ENCODE results near the gene GNB1.

Gene GNB1

DNA sequence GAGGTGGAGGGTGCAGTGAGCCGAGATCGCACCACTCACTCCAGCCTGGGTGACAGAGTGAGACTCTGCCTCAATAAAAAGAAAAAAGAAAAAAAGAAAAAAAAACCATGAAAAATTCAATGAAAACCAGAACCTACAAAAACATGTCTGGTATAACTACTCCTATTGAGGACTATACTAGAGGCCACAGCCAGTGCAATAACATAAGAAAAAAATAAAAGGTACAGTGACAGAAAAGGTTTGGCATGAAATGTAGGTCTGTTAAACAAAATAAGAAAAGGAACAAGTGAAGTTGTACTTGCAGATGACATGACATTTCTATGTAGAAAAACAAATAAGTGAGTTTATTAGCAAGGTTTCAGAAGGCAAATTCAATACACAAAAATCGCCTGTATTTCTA lies 120.8 kb downstream of the GNB1 start:
- TF ChIP-seq, protein P1, sequence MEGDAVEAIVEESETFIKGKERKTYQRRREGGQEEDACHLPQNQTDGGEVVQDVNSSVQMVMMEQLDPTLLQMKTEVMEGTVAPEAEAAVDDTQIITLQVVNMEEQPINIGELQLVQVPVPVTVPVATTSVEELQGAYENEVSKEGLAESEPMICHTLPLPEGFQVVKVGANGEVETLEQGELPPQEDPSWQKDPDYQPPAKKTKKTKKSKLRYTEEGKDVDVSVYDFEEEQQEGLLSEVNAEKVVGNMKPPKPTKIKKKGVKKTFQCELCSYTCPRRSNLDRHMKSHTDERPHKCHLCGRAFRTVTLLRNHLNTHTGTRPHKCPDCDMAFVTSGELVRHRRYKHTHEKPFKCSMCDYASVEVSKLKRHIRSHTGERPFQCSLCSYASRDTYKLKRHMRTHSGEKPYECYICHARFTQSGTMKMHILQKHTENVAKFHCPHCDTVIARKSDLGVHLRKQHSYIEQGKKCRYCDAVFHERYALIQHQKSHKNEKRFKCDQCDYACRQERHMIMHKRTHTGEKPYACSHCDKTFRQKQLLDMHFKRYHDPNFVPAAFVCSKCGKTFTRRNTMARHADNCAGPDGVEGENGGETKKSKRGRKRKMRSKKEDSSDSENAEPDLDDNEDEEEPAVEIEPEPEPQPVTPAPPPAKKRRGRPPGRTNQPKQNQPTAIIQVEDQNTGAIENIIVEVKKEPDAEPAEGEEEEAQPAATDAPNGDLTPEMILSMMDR (IDR thresholded peaks at IDR 0.05; ENCODE audit: insufficient read depth, missing control alignments) = no peak
- DNase-seq (ENCODE audit: insufficient read length, low spot score) = no peak
- no peak for FAIRE-seq

- no peak for FAIRE-seq
- TF ChIP-seq, protein P1 (IDR thresholded peaks at IDR 0.05; ENCODE audit: insufficient read depth, missing control alignments) = no peak
- DNase-seq (ENCODE audit: insufficient read length, low spot score) = no peak
Measured at GRCh38 chr1:1768249-1768992, 122.5 kb downstream of the GNB1 start.

DNA sequence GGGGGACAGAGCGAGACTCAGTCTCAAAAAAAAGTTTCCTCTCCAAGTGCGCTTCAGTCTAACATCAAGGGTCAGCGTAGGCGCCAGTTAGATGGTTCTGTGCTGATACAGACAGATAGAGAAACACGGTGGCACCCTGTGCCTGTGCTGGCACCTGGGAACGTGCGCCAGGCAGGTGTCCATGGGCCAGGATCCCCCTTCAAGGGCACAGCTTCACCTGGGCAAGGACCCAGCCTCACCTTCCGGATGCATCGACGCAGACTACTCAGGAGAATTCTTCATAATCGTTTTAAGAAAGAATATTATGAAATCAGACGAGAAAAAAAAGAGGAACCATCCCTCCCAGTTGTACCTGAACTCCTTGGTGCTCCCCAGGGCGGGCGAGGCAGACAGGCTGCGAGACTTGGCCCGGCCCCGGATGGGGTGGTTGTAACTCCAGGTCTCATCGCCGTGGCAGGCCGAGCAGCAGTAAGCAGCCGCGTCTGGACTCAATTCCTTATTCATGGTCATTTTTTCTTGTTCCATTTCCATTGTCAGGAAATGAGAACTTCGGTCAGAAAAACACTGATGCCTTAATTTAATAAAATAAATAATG lies 125.9 kb downstream of the GNB1 start:
- DNase-seq (ENCODE audit: insufficient read length, low spot score) (no peak), FAIRE-seq (no peak)

GRCh38 chr1:1763657-1764621 lies 126.9 kb downstream of the GNB1 start:
- TF ChIP-seq, protein P1 (IDR thresholded peaks at IDR 0.05; ENCODE audit: insufficient read depth, missing control alignments) = no peak
- DNase-seq (ENCODE audit: insufficient read length, low spot score) (no peak), FAIRE-seq (no peak)

More for the DNA sequence above, 125.9 kb downstream of the GNB1 start:
- TF ChIP-seq, protein P1 (IDR thresholded peaks at IDR 0.05; ENCODE audit: insufficient read depth, missing control alignments) = no peak

- DNase-seq (ENCODE audit: insufficient read length, low spot score) (no peak), FAIRE-seq (no peak)
- TF ChIP-seq, protein P1 (IDR thresholded peaks at IDR 0.05; ENCODE audit: insufficient read depth, missing control alignments) = no peak
Measured at GRCh38 chr1:1761504-1762376, 129.1 kb downstream of the GNB1 start.

GRCh38 chr1:1760715-1761114 lies 130.2 kb downstream of the GNB1 start:
- TF ChIP-seq, protein P1 (IDR thresholded peaks at IDR 0.05; ENCODE audit: insufficient read depth, missing control alignments) = no peak
- no peak for FAIRE-seq
- DNase-seq (ENCODE audit: insufficient read length, low spot score) = no peak
